Frontal cortex (tissue), 4 donors: ENCODE results near the gene SLC51A. TPM values are rescaled to one million over a fixed set of nuclear protein-coding genes. Genes with fewer than 3 reads are reported as not detected.

Experiments used
- DNase-seq, 2 donors: peaks; one replicate each; pipeline ENCODE4 v3.0.0; 2012; ENCODE audit warnings: low spot score in 2 of 2
- FAIRE-seq: peaks from 2 replicates; lab custom pipeline; 2012; peaks lifted over from hg19 to GRCh38; lab: Jason Lieb, UNC
- total RNA-seq: library from RNA; depleted of rRNA; stranded (reverse); fragments of >200 nt; gene quantifications from one replicate; pipeline ENCODE4 v1.2.3, GENCODE V29; 2014
- donor health status: control.
- donor health status: control.
- donor health status: control.

The SLC51A gene
- total RNA-seq, 1 donor from 2014 or later: not detected

GRCh38 chr3:196210673-196211556 lies 5.4 kb upstream of the SLC51A start, which contains the start of gene ZDHHC19:
TSS of gene ZDHHC19 (minus strand) at chr3:196211400. CDS start at chr3:196211315, 85 bp downstream.
- DNase-seq: no peak
- no peak for FAIRE-seq

- DNase-seq: no peak
- FAIRE-seq: no peak
Observed at GRCh38 chr3:196214783-196215441, 1.4 kb upstream of the SLC51A start.

- no peak for DNase-seq
- FAIRE-seq: no peak
Observed at GRCh38 chr3:196215493-196216020, 777 bp upstream of the SLC51A start.

- DNase-seq (no peak), FAIRE-seq (no peak)
Observed at GRCh38 chr3:196216681-196217211, 412 bp downstream of the SLC51A start.

- FAIRE-seq: no peak
- no peak for DNase-seq
Observed at GRCh38 chr3:196217307-196218154, 1.2 kb downstream of the SLC51A start.

GRCh38 chr3:196218155-196218712 lies 1.9 kb downstream of the SLC51A start:
- DNase-seq (no peak), FAIRE-seq (no peak)

- DNase-seq (peak; percentile 55 to 65), FAIRE-seq (no peak)
Observed at GRCh38 chr3:196219194-196219969, 3.0 kb downstream of the SLC51A start.

- no peak for DNase-seq
- no peak for FAIRE-seq
Observed at GRCh38 chr3:196219970-196220311, 3.6 kb downstream of the SLC51A start.

- FAIRE-seq: no peak
- no peak for DNase-seq
Observed at GRCh38 chr3:196220587-196220986, 4.3 kb downstream of the SLC51A start.

- FAIRE-seq (no peak), DNase-seq (no peak)
Observed at GRCh38 chr3:196220991-196221390, 4.7 kb downstream of the SLC51A start.

GRCh38 chr3:196222876-196223595 lies 6.7 kb downstream of the SLC51A start:
- no peak for DNase-seq
- FAIRE-seq: no peak

GRCh38 chr3:196225086-196225485 lies 8.8 kb downstream of the SLC51A start:
- DNase-seq (no peak), FAIRE-seq (no peak)

- DNase-seq: no peak
- FAIRE-seq: no peak
Observed at GRCh38 chr3:196225763-196226364, 9.5 kb downstream of the SLC51A start.

GRCh38 chr3:196227121-196227561 lies 10.8 kb downstream of the SLC51A start:
- FAIRE-seq (no peak), DNase-seq (no peak)

GRCh38 chr3:196227629-196228493 lies 11.5 kb downstream of the SLC51A start:
- FAIRE-seq (no peak), DNase-seq (no peak)

- no peak for FAIRE-seq
Observed at GRCh38 chr3:196232154-196232881, 16.0 kb downstream of the SLC51A start.

More at GRCh38 chr3:196232154-196232881, 16.0 kb downstream of the SLC51A start:
- no peak for DNase-seq
